Activated T-helper 1 cell treated with anti-CD3 and anti-CD28 coated beads, Interleukin-12 subunit alpha, Interleukin-12 subunit beta, Interleukin-2, Interleukin-4 antibody, amounts not matched to agents 30 ng/mL and 10 ng/mL and 1 ng/mL, durations not matched to agents 14 hours and 24 hours and 36 hours (primary cell): ENCODE measurements around the gene COL5A1. TPM values are rescaled to one million over a fixed set of nuclear protein-coding genes. Genes with fewer than 3 reads are reported as not detected.

Source experiments
- DNase-seq: peaks from one replicate; pipeline ENCODE4 v3.0.0; 2021; ENCODE audit warnings: low spot score
- H3K27ac Mint-ChIP-seq: one replicate; pipeline ENCODE4 v1.8.0; 2021; ENCODE audit warnings: mild to moderate bottlenecking, mixed read lengths
- H3K27me3 Mint-ChIP-seq: one replicate; pipeline ENCODE4 v1.8.0; 2022; ENCODE audit warnings: mild to moderate bottlenecking, moderate library complexity, mixed read lengths; ENCODE audit not compliant: insufficient read depth
- H3K36me3 Mint-ChIP-seq: one replicate; pipeline ENCODE4 v1.8.0; 2021; ENCODE audit warnings: low read depth, mixed read lengths
- H3K4me1 Mint-ChIP-seq: one replicate; pipeline ENCODE4 v1.8.0; 2021; ENCODE audit warnings: low read depth, mixed read lengths
- H3K4me3 Mint-ChIP-seq: one replicate; pipeline ENCODE4 v1.8.0; 2021; ENCODE audit warnings: mild to moderate bottlenecking, moderate library complexity, mixed read lengths
- H3K9me3 Mint-ChIP-seq: one replicate; pipeline ENCODE4 v1.8.0; 2021; ENCODE audit warnings: mixed read lengths
- intact Hi-C: fragments of 100-400 bp; cut with micrococcal nuclease; formaldehyde crosslinking; loops from one replicate; pipeline ENCODE4 v1.15.1; 2024
- total RNA-seq: library from RNA; stranded (reverse); gene quantifications from 2 replicates; pipeline ENCODE4 v1.2.3, GENCODE V29; 2022

Gene COL5A1
- total RNA-seq, 1 donor from 2014 or later: not detected

DNA sequence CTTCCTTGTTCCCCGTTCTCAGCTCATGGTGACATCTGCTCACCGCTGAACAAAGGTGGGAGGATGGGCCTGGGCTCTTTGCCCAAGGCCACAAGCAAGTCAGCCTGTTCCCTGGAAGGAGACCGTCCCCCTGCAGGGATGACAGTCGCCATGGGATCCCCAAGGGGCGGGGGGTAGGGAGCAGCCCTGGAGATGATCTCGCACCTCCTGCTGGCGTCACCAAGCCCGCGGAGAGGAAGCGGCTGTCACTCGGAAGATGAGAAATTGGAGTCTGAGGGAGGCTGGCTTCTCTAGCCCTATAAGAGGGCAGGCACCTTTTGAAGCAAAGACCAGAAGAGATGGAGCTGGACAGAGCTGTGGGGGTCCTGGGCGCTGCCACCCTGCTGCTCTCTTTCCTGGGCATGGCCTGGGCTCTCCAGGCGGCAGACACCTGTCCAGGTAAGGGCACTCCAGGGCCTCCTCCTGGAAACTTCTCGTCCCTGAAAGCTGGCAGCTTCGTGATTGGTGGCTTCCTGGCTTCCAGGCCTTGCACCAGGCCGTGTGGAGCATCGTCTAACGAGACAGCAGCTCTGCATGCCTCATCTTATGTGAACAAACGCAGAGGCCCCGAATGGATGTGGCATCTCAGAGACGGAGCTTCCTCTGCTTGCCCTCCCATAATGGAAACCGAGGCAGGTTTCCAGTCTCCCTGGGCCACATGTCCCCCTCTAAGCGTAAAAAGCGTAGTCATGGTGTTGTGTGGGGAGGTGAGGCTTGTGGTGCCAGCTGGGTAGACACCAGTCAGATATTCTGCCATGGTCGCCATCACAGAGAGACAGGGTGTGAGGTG is 239.1 kb downstream of the COL5A1 start, which contains the start of gene FCN2:
TSS of gene FCN2 (plus strand) at position 327 of the 829 bp plus-strand sequence. CDS start at position 339, 12 bp downstream.
- no peaks in the 10 kb centered on the region for H3K36me3 Mint-ChIP-seq
- H3K9me3 Mint-ChIP-seq: no peaks in the 10 kb centered on the region
- H3K4me3 Mint-ChIP-seq: no peak within 1 kb of the TSS
- H3K4me1 Mint-ChIP-seq: no peaks in the 10 kb centered on the region
- intact Hi-C loops: no loop called here
- no peak within 1 kb of the TSS for H3K27ac Mint-ChIP-seq
- DNase-seq: no peak
- H3K27me3 Mint-ChIP-seq: peaks cover 2% of the 10 kb centered on the region

DNA sequence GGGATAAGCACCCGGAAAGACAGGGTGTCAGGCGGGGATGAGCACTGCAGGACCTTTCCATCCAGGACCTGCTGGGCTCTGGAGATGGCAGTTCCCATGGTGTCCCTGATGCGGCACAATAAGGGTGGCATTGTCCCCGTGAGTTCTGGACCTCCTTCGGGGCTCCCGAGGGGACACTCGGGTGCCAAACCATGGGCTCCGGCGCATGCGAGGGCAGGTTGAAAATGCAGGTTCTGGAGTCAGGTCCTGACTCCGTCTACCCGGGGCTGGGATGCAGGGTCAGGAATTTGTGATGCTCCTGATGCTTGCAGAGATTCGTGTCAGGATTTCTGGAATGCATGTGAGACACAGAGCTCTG is 239.7 kb downstream of the COL5A1 start:
- Mint-ChIP-seq H3K4me3 (no peak overlapping the region), H3K27me3 (peaks cover 2% of the 10 kb centered on the region), H3K9me3 (no peaks in the 10 kb centered on the region), H3K4me1 (no peaks in the 10 kb centered on the region), H3K27ac (no peak overlapping the region), H3K36me3 (no peaks in the 10 kb centered on the region)
- DNase-seq: no peak
- intact Hi-C loops: no loop called here

GRCh38 chr9:134882204-134882785 is 240.7 kb downstream of the COL5A1 start:
- no peak for DNase-seq
- intact Hi-C loops: no loop called here
- Mint-ChIP-seq H3K36me3 (no peaks in the 10 kb centered on the region), H3K4me3 (no peak overlapping the region), H3K4me1 (no peaks in the 10 kb centered on the region), H3K27ac (no peak overlapping the region), H3K9me3 (no peaks in the 10 kb centered on the region), H3K27me3 (peaks cover 2% of the 10 kb centered on the region)

DNA sequence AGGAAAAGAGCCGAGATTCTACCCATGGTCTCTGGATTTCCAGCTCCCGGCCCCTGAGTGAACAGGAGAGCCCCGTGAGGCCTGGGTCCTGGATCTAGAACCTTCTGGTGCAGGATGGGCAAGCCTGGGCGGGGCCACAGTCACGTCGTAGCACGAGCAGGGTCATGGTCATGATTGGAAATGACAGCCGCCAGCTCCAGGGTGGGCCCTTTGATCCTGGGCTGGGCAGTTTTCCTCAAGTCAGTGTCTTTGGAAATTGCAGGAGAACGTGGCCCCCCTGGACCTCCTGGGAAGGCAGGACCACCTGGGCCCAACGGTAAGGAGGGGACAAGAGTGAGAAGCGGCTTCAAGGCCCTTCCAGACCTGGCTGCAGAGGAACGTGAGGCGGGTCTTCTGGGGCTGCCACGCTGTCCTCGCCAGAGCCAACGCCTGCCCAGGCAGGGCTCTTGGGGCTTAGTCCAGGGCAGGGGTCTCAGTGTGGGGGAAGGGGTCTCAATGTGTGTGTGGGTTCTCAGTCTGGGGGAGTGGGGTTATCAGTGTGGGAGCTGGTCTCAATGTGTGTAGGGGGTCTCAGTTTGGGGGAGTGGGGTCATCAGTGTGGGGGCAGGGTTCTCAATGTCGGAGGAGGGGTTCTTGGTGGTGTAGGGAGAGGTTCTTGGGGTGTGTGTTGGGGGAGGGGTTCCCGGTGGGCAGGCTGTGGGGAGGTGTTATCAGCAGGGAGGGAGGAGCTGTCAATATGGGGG is 241.6 kb downstream of the COL5A1 start:
- Mint-ChIP-seq H3K27ac (no peak overlapping the region), H3K36me3 (no peaks in the 10 kb centered on the region), H3K27me3 (peaks cover 2% of the 10 kb centered on the region), H3K9me3 (no peaks in the 10 kb centered on the region), H3K4me1 (no peaks in the 10 kb centered on the region), H3K4me3 (no peak overlapping the region)
- DNase-seq: no peak
- intact Hi-C loops: no loop called here

DNA sequence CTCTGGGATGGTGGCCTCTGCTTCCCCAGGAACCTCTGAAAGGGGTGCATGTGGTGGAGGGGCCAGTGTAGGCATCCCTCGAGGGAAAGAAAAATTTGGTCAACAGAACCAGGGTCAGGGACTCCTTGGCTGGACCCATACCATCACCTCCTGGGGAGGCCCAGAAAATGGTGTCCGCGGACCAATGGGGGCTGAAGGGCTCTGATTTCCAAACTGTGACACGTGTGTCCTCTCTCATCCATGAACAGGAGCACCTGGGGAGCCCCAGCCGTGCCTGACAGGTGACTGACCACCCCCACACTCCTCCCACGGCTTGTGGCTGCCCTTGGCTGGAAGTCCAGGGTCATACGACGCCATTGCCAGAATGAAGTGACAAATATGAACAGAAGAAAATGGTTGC is 242.9 kb downstream of the COL5A1 start:
- H3K27ac Mint-ChIP-seq: no peak overlapping the region
- H3K9me3 Mint-ChIP-seq: no peaks in the 10 kb centered on the region

GRCh38 chr9:134885001-134885678 is 243.5 kb downstream of the COL5A1 start:
- no peak for DNase-seq
- Mint-ChIP-seq H3K4me1 (no peaks in the 10 kb centered on the region), H3K36me3 (no peaks in the 10 kb centered on the region), H3K27me3 (peaks cover 2% of the 10 kb centered on the region), H3K9me3 (no peaks in the 10 kb centered on the region), H3K4me3 (no peak overlapping the region), H3K27ac (no peak overlapping the region)
- intact Hi-C loops: no loop called here

More for the DNA sequence above, 242.9 kb downstream of the COL5A1 start:
- DNase-seq: no peak
- intact Hi-C loops: no loop called here
- no peaks in the 10 kb centered on the region for H3K36me3 Mint-ChIP-seq
- peaks cover 2% of the 10 kb centered on the region for H3K27me3 Mint-ChIP-seq
- H3K4me1 Mint-ChIP-seq: no peaks in the 10 kb centered on the region
- H3K4me3 Mint-ChIP-seq: no peak overlapping the region

DNA sequence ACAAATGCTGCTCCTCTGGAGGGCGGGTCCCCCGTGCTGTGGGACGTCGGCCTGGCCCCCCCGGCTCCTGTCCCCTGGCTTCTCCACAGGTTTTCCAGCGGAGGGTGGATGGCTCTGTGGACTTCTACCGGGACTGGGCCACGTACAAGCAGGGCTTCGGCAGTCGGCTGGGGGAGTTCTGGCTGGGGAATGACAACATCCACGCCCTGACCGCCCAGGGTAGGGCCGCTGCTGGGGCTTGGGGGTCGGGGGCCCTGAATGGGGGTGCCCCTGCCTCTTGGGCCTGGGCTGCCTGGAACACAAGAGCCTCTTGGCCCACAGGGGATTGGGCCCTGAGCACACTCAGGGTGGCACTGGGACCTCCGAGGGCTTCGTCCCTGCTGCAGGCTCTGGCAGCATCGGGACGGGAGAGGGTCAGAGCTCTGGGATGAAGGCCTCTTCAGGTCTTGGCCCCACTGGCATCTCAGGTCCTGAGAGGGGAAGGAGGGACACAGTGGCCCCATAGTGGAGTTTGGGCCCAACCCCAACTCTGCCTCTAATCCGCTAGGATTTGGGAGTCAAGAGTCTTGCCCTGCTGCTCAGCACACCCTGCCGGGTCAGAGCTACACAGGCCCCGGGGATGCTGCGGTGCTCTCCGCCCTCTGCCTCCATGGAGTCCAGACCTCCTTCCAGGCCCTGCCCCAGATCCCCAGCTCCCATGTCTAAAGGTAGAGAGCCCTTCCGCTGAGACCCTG is 244.2 kb downstream of the COL5A1 start:
- intact Hi-C loops: no loop called here
- H3K27ac Mint-ChIP-seq: no peak overlapping the region
- H3K36me3 Mint-ChIP-seq: no peaks in the 10 kb centered on the region
- H3K4me3 Mint-ChIP-seq: no peak overlapping the region
- no peak for DNase-seq
- H3K9me3 Mint-ChIP-seq: no peaks in the 10 kb centered on the region
- H3K27me3 Mint-ChIP-seq: peaks cover 2% of the 10 kb centered on the region
- no peaks in the 10 kb centered on the region for H3K4me1 Mint-ChIP-seq

- H3K27ac Mint-ChIP-seq: no peak overlapping the region
- peaks cover 2% of the 10 kb centered on the region for H3K27me3 Mint-ChIP-seq
- H3K4me3 Mint-ChIP-seq: no peak overlapping the region
- no peaks in the 10 kb centered on the region for H3K9me3 Mint-ChIP-seq
- no peaks in the 10 kb centered on the region for H3K36me3 Mint-ChIP-seq
- DNase-seq: no peak
- no peaks in the 10 kb centered on the region for H3K4me1 Mint-ChIP-seq
- intact Hi-C loops: no loop called here
These were observed 244.9 kb downstream of the COL5A1 start for GRCh38 chr9:134886413-134886913.

- H3K4me1 Mint-ChIP-seq: no peaks in the 10 kb centered on the region
- no peaks in the 10 kb centered on the region for H3K36me3 Mint-ChIP-seq
- intact Hi-C loops: no loop called here
- DNase-seq: no peak
- no peak overlapping the region for H3K4me3 Mint-ChIP-seq
- H3K9me3 Mint-ChIP-seq: no peaks in the 10 kb centered on the region
- no peak overlapping the region for H3K27ac Mint-ChIP-seq
- H3K27me3 Mint-ChIP-seq: peaks cover 2% of the 10 kb centered on the region
These were observed 245.6 kb downstream of the COL5A1 start for GRCh38 chr9:134887219-134887618.

DNA sequence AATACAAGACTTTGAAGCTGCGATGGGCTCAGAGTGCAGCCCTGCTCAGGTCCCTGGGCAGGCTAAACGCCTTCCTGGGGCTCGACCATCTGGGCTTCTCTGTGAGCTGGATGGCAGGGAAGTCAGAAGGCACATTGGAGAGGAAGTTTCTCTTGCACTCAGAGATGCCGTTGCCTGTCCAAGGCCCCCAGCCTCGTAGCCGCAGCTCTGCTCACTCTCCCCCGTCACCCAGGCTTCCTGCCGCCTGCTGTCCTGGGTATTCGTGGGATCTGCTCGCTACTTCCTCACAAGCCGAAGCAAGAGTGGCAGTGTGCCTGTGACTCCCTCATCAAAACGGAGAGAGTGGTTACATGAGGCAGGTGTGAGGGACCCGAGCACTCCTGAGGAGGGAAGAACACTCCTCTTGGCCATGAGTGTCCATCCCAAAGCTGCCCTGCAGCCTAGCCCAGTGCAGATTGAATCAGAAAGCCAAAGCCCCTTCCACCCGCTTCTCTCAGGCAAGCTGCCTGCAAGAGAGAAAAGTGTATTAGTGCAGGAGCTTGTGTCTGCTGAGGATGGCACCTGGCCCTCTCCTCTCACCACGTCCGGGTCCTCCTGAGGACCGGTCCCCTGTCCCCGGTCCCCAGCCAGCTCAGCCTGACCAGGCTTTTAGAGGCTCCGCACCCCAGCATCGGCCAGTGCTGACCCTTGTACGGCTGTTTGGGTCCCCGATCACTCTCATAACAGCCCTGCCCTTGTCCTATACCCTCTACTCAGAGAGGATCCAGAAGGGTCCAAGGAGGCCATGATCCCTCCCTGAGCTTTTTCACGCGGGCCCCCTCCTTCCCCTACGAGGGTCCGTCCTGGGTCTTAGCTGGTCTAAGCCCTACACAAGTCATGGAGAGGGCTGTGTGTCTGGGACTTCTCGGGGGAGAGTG is 246.3 kb downstream of the COL5A1 start:
- no peaks in the 10 kb centered on the region for H3K4me1 Mint-ChIP-seq
- H3K9me3 Mint-ChIP-seq: no peaks in the 10 kb centered on the region
- H3K4me3 Mint-ChIP-seq: no peak overlapping the region
- H3K27me3 Mint-ChIP-seq: peaks cover 2% of the 10 kb centered on the region
- intact Hi-C loops: no loop called here
- no peak overlapping the region for H3K27ac Mint-ChIP-seq
- DNase-seq: no peak
- no peaks in the 10 kb centered on the region for H3K36me3 Mint-ChIP-seq

GRCh38 chr9:134888603-134889190 is 247.1 kb downstream of the COL5A1 start:
- Mint-ChIP-seq H3K4me3 (no peak overlapping the region), H3K4me1 (no peaks in the 10 kb centered on the region), H3K27ac (no peak overlapping the region), H3K27me3 (peaks cover 2% of the 10 kb centered on the region), H3K9me3 (no peaks in the 10 kb centered on the region), H3K36me3 (no peaks in the 10 kb centered on the region)
- intact Hi-C loops: no loop called here
- no peak for DNase-seq
